ENCODE measurements around the gene LAGE3. TPM values are rescaled to one million over a fixed set of nuclear protein-coding genes. Genes with fewer than 3 reads are reported as not detected.

LAGE3 gene
- total and polyA plus RNA-seq, 2 of the 8 experiments (the other 6 are each of a cell fraction or from before 2014, with no cell fraction given) = 44.5 to 102 TPM

GRCh38 chrX:154505734-154506133, 26.7 kb upstream of the LAGE3 start (continued):
- no peak for TF ChIP-seq JUN (IDR thresholded peaks at IDR 0.05; ENCODE audit: low read depth, low read length)
- no peak for TF ChIP-seq CTBP2 (IDR thresholded peaks at IDR 0.05; ENCODE audit: borderline replicate concordance, insufficient read depth, insufficient read length, low read length)
